Activated CD8-positive, alpha-beta memory T cell treated with anti-CD3 and anti-CD28 coated beads, Interleukin-2, amount 10 ng/mL, durations not matched to agents 7 days and 5 days (primary cell): ENCODE data around the gene PDZD2. TPM values are rescaled to one million over a fixed set of nuclear protein-coding genes. Genes with fewer than 3 reads are reported as not detected.

Experiments used
- ATAC-seq: fragments of 150-1000 bp; cut with Tn5 transposase; one replicate; pipeline ENCODE4 v1.10.0; 2021; ENCODE audit warnings: moderate library complexity
- CTCF ChIA-PET: fragments of 350-600 bp; sonication (Branson Sonifier 250); formaldehyde crosslinking; loops from one replicate; lab custom pipeline; 2021; ENCODE audit warnings: antibody characterized with exemption; lab: Charles Lee
- DNase-seq: peaks from one replicate; pipeline ENCODE4 v3.0.0-alpha.2; 2020
- H3K27ac Mint-ChIP-seq: one replicate; pipeline ENCODE4 v1.8.0; 2021; ENCODE audit warnings: mild to moderate bottlenecking, mixed read lengths
- H3K27me3 Mint-ChIP-seq: one replicate; pipeline ENCODE4 v1.8.0; 2021; ENCODE audit warnings: mixed read lengths
- H3K36me3 Mint-ChIP-seq: one replicate; pipeline ENCODE4 v1.8.0; 2021; ENCODE audit warnings: mild to moderate bottlenecking, mixed read lengths
- H3K4me1 Mint-ChIP-seq: one replicate; pipeline ENCODE4 v1.8.0; 2021; ENCODE audit warnings: mixed read lengths
- H3K4me3 Mint-ChIP-seq: one replicate; pipeline ENCODE4 v1.8.0; 2021; ENCODE audit warnings: mild to moderate bottlenecking, moderate library complexity, mixed read lengths
- H3K9me3 Mint-ChIP-seq: one replicate; pipeline ENCODE4 v1.8.0; 2022; ENCODE audit warnings: low read depth, mixed read lengths
- total RNA-seq, 2 experiments: library from RNA; stranded (reverse); gene quantifications; one replicate each; pipeline ENCODE4 v1.2.3, GENCODE V29; 2021

The PDZD2 gene
- total RNA-seq, 2 experiments from 2014 or later: not detected

DNA sequence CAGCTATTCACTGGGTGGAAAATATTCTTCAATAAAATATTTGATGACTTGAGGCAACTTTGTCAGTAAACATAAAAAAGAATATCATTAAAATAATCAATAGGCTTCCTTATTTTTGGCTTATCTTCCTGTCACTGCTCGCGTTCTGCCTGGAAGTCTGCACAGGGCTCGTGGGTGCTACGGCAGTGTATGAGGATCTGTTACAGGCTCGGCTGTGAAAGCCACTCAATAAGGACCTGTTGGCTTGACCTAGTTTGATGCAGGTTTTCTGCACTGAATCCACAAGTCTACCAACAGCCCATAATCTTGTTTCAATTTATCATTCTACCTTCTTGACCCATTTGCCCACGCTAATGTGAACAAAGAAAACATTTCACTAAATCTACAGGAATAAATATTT is 97.2 kb downstream of the PDZD2 start:
- Mint-ChIP-seq H3K9me3 (peaks cover 1% of the 10 kb centered on the region), H3K36me3 (no peaks in the 10 kb centered on the region), H3K27me3 (no peaks in the 10 kb centered on the region), H3K4me3 (no peak overlapping the region), H3K4me1 (peaks cover 4% of the 10 kb centered on the region), H3K27ac (no peak overlapping the region)
- ATAC-seq (no peak), DNase-seq (no peak)
- CTCF ChIA-PET: no interaction called here

- H3K36me3 Mint-ChIP-seq: no peaks in the 10 kb centered on the region
- no peaks in the 10 kb centered on the region for H3K27me3 Mint-ChIP-seq
- CTCF ChIA-PET: no interaction called here
- H3K4me1 Mint-ChIP-seq: no peaks in the 10 kb centered on the region
- DNase-seq: no peak
- no peak overlapping the region for H3K4me3 Mint-ChIP-seq
- ATAC-seq: no peak
- H3K27ac Mint-ChIP-seq: no peak overlapping the region
- peaks cover 1% of the 10 kb centered on the region for H3K9me3 Mint-ChIP-seq
Measured at GRCh38 chr5:31738199-31738598, 99.3 kb downstream of the PDZD2 start.

DNA sequence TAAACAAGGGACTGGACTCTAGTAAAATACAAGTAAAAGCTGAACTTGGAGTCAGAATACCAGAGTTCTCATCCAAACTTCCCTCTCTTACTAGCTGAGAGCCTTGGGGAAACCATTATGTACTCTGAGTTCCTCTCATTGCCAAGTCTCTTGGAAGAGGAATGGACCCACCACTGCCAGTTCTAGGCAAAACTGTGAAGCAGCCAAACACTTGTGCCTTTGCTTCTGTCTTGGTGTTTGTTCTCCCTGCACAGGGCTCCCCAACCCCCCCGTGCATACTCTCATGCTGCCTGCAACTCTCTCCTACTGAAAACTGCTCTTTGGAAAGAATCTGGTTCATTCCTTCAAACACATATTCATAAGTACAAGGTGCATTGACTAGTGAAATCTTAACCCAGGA is 102.6 kb downstream of the PDZD2 start:
- ATAC-seq: no peak
- DNase-seq: no peak
- Mint-ChIP-seq H3K4me1 (no peaks in the 10 kb centered on the region), H3K9me3 (peaks cover 4% of the 10 kb centered on the region), H3K4me3 (no peak overlapping the region), H3K27ac (no peak overlapping the region), H3K36me3 (no peaks in the 10 kb centered on the region), H3K27me3 (no peaks in the 10 kb centered on the region)
- CTCF ChIA-PET: no interaction called here

- Mint-ChIP-seq H3K36me3 (no peaks in the 10 kb centered on the region), H3K27ac (no peak overlapping the region), H3K4me3 (no peak overlapping the region), H3K9me3 (peaks cover 4% of the 10 kb centered on the region), H3K27me3 (no peaks in the 10 kb centered on the region), H3K4me1 (no peaks in the 10 kb centered on the region)
- DNase-seq: no peak
- CTCF ChIA-PET: no interaction called here
- no peak for ATAC-seq
Measured at GRCh38 chr5:31743678-31744077, 104.7 kb downstream of the PDZD2 start.

- Mint-ChIP-seq H3K36me3 (no peaks in the 10 kb centered on the region), H3K27me3 (no peaks in the 10 kb centered on the region), H3K4me3 (no peak overlapping the region), H3K4me1 (no peaks in the 10 kb centered on the region), H3K27ac (no peak overlapping the region), H3K9me3 (peaks cover 2% of the 10 kb centered on the region)
- DNase-seq (no peak), ATAC-seq (no peak)
- CTCF ChIA-PET: interaction anchor here (0.9 kb wide), 1 partner anchor 25 kb away, joined by 3 read pairs; no protein-coding TSS in a partner anchor
Measured at GRCh38 chr5:31748458-31749172, 109.7 kb downstream of the PDZD2 start.

DNA sequence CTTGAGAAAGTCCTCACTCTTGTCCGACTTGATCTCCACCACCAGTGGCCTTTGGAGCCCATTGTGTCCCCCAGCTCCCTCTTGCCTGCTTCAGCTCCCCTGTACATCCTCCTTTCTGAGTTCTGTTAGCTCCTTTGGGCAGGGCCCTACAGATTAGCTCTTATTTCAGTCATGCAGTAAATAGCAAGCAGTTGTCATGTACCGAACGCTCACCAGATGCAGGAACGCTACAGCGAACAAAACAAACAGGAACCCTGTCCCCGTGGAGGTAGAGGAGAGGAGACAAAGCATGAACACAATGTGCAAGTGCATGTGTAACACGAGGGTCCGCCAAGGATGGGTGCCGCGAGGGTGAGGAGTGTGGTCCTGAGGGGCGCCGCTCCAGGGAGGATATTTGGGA is 111.3 kb downstream of the PDZD2 start:
- no peaks in the 10 kb centered on the region for H3K36me3 Mint-ChIP-seq
- ATAC-seq (no peak), DNase-seq (no peak)
- H3K9me3 Mint-ChIP-seq: peaks cover 2% of the 10 kb centered on the region
- no peaks in the 10 kb centered on the region for H3K4me1 Mint-ChIP-seq
- no peaks in the 10 kb centered on the region for H3K27me3 Mint-ChIP-seq
- no peak overlapping the region for H3K27ac Mint-ChIP-seq
- no peak overlapping the region for H3K4me3 Mint-ChIP-seq
- CTCF ChIA-PET: no interaction called here

DNA sequence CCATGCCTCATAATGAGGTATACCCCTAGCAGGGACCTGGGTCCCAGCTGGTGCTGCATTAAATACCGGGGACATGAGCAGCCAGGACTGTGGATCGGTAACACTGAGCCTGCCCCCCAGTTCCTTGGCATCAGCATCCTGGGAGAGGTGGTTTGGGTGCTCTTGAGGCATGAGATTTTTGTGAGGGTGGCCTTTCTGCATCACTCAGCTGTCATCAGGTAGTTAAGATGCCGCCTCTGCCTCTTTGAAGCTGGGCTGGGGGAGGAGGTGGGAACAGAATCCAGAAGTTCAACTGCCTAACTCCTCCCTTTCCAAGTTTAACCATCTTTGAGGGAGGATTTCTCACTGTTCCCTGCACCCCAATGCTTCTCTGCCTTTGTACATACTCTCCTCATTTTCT is 112.7 kb downstream of the PDZD2 start:
- no peak for DNase-seq
- Mint-ChIP-seq H3K4me1 (no peaks in the 10 kb centered on the region), H3K27me3 (peaks cover 3% of the 10 kb centered on the region), H3K4me3 (no peak overlapping the region), H3K27ac (no peak overlapping the region), H3K9me3 (no peaks in the 10 kb centered on the region), H3K36me3 (no peaks in the 10 kb centered on the region)
- no peak for ATAC-seq
- CTCF ChIA-PET: interaction anchor here (0.8 kb wide), 1 partner anchor 368 kb away, joined by 4 read pairs; no protein-coding TSS in a partner anchor

- no peaks in the 10 kb centered on the region for H3K9me3 Mint-ChIP-seq
- H3K27ac Mint-ChIP-seq: no peak overlapping the region
- peaks cover 3% of the 10 kb centered on the region for H3K27me3 Mint-ChIP-seq
- no peak overlapping the region for H3K4me3 Mint-ChIP-seq
- no peak for DNase-seq
- no peak for ATAC-seq
- no peaks in the 10 kb centered on the region for H3K36me3 Mint-ChIP-seq
- no peaks in the 10 kb centered on the region for H3K4me1 Mint-ChIP-seq
- CTCF ChIA-PET: no interaction called here
Measured at GRCh38 chr5:31753700-31754357, 114.9 kb downstream of the PDZD2 start.

- ATAC-seq (no peak), DNase-seq (no peak)
- Mint-ChIP-seq H3K9me3 (no peaks in the 10 kb centered on the region), H3K27me3 (peaks cover 3% of the 10 kb centered on the region), H3K4me1 (no peaks in the 10 kb centered on the region), H3K4me3 (no peak overlapping the region), H3K27ac (no peak overlapping the region), H3K36me3 (no peaks in the 10 kb centered on the region)
- CTCF ChIA-PET: no interaction called here
Measured at GRCh38 chr5:31754358-31754704, 115.4 kb downstream of the PDZD2 start.

- ATAC-seq: no peak
- H3K27ac Mint-ChIP-seq: no peak overlapping the region
- no peaks in the 10 kb centered on the region for H3K36me3 Mint-ChIP-seq
- CTCF ChIA-PET: no interaction called here
- peaks cover 3% of the 10 kb centered on the region for H3K27me3 Mint-ChIP-seq
- H3K4me3 Mint-ChIP-seq: no peak overlapping the region
- H3K4me1 Mint-ChIP-seq: no peaks in the 10 kb centered on the region
- no peaks in the 10 kb centered on the region for H3K9me3 Mint-ChIP-seq
- no peak for DNase-seq
Measured at GRCh38 chr5:31754741-31755675, 116.1 kb downstream of the PDZD2 start.

DNA sequence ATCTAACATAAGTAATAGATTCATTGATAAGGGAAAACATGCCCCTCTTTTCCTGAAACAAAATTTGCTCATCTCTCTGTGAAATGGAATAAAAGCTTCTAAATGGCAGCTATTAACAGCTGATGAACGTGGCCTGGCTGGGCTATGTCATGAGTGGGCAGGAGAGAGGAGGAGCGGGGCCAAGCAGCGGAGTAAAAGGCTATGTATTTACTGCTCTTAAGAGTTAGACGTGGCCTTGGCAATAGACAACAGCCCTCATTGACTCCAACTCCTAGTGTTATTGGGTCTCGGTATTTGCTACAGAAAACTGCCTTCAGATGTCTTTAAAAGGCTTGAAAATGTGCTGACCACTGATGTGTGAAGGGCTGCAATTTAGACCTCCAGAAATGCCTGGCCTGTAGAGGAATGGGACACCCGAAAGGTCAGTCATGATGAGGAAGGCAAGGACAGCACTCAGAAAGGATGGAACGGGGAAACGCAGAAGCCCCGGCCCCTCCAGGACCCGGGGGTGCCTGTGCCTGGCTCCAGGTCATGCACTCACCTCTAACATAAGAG is 116.8 kb downstream of the PDZD2 start:
- no peaks in the 10 kb centered on the region for H3K9me3 Mint-ChIP-seq
- H3K4me3 Mint-ChIP-seq: no peak overlapping the region
- H3K36me3 Mint-ChIP-seq: no peaks in the 10 kb centered on the region
- CTCF ChIA-PET: no interaction called here
- H3K4me1 Mint-ChIP-seq: no peaks in the 10 kb centered on the region
- ATAC-seq: no peak
- peaks cover 3% of the 10 kb centered on the region for H3K27me3 Mint-ChIP-seq
- no peak overlapping the region for H3K27ac Mint-ChIP-seq
- no peak for DNase-seq

DNA sequence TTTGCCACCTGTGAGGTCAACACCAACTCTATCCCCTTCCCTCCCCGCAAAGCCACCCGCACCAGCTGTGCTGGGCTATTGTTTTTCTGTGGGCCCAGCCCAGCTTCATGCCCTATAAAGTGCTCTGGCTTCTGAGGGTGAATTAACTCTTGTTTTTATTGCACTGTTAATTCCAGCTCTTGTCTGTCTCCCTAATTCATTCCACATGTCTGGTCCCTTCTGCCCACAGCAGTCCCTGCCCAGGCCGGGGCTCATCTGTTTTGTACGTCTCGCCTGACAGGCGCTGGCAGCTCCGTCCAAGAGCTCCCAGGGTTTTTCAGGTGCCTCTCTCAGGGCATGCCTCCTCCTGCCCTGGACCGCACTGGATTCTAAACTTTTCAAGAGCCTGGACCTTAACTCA is 118.9 kb downstream of the PDZD2 start:
- Mint-ChIP-seq H3K9me3 (no peaks in the 10 kb centered on the region), H3K36me3 (no peaks in the 10 kb centered on the region), H3K4me3 (no peak overlapping the region), H3K27me3 (peaks cover 3% of the 10 kb centered on the region), H3K4me1 (no peaks in the 10 kb centered on the region), H3K27ac (no peak overlapping the region)
- CTCF ChIA-PET: no interaction called here
- no peak for DNase-seq
- no peak for ATAC-seq

DNA sequence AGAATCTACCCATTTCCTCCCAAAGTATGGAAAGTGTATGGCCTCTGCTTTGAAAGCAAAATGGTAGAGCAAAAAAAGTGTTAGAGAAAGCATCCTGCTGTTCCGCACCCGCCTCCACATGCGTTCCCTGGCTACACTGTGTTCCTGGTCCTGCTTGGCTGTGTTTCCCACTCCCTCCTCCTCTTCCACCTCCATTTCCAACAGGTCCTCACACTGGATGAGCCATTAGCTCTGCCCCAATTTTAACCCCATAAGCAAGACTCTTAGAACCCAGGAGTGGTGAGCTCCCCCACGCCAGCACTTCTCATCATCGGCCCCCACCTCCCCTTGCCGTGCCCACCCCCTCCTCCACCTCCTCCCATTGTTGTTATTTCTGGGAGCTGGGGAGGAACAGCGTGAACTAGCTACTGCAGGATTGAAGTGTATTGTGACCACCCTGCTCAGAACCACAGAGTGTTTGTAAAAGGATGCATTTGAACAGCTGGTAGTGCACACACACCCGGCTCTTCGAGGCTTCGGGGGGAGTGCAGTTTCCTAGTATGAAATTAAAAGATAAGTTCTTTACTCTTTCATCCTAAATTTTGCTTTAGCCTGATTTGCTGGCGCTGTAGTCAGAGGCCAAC is 120.0 kb downstream of the PDZD2 start:
- H3K27ac Mint-ChIP-seq: no peak overlapping the region
- H3K9me3 Mint-ChIP-seq: no peaks in the 10 kb centered on the region
- DNase-seq: no peak
- CTCF ChIA-PET: no interaction called here
- no peaks in the 10 kb centered on the region for H3K4me1 Mint-ChIP-seq
- no peak for ATAC-seq
- H3K36me3 Mint-ChIP-seq: no peaks in the 10 kb centered on the region
- peaks cover 3% of the 10 kb centered on the region for H3K27me3 Mint-ChIP-seq
- no peak overlapping the region for H3K4me3 Mint-ChIP-seq
